Measurements from ENCODE around the gene SMG1.

The SMG1 gene

DNA sequence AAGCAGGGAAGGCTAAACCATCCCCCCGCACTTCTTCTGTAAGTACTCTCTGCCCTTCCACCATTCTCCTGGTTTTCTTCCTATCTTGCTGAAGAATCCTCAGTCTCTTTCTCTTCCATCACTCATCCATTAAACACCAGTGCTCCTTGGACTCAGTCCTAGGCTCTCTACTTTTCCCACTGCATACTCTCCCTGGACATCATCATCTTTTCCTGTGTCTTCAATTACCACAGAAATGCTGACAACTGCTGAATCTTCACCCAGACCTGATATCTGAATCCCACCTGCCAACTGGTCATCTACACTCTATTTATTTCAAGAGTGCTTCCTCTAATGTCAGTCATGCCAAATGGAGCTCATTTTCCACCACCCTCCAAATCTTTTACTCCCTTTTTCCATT lies 71.0 kb downstream of the SMG1 start:
- TF ChIP-seq, protein P1, sequence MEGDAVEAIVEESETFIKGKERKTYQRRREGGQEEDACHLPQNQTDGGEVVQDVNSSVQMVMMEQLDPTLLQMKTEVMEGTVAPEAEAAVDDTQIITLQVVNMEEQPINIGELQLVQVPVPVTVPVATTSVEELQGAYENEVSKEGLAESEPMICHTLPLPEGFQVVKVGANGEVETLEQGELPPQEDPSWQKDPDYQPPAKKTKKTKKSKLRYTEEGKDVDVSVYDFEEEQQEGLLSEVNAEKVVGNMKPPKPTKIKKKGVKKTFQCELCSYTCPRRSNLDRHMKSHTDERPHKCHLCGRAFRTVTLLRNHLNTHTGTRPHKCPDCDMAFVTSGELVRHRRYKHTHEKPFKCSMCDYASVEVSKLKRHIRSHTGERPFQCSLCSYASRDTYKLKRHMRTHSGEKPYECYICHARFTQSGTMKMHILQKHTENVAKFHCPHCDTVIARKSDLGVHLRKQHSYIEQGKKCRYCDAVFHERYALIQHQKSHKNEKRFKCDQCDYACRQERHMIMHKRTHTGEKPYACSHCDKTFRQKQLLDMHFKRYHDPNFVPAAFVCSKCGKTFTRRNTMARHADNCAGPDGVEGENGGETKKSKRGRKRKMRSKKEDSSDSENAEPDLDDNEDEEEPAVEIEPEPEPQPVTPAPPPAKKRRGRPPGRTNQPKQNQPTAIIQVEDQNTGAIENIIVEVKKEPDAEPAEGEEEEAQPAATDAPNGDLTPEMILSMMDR (conservative IDR thresholded peaks at IDR 0.05), result no peak
- TF ChIP-seq ZFX (IDR thresholded peaks at IDR 0.05), result no peak
- no peak overlapping the region for H3K27ac ChIP-seq

GRCh38 chr16:18853694-18854093 lies 72.5 kb downstream of the SMG1 start:
- TF ChIP-seq, protein P1 (conservative IDR thresholded peaks at IDR 0.05), result no peak
- no peak for TF ChIP-seq ZFX (IDR thresholded peaks at IDR 0.05)
- no peak overlapping the region for H3K27ac ChIP-seq

DNA sequence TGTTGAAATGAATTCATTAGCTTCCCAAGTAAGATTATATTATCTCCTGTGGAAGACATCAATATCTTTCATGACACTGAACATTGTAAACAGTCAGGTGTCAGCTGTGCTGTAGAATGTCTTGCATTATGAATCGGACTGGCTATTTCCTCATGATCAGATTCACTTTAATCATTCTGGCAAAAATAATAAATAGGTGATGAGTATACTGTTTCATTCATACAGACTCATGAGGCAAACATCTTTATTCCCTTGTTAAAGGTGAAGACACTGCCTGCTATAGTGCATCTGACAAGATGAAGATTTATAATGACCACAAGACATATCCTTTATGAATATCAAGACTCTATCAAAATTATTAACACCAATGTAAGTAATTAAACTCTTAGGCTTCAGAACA lies 73.6 kb downstream of the SMG1 start:
- TF ChIP-seq ZFX (IDR thresholded peaks at IDR 0.05), result no peak
- TF ChIP-seq, protein P1 (conservative IDR thresholded peaks at IDR 0.05), result no peak
- no peak overlapping the region for H3K27ac ChIP-seq

DNA sequence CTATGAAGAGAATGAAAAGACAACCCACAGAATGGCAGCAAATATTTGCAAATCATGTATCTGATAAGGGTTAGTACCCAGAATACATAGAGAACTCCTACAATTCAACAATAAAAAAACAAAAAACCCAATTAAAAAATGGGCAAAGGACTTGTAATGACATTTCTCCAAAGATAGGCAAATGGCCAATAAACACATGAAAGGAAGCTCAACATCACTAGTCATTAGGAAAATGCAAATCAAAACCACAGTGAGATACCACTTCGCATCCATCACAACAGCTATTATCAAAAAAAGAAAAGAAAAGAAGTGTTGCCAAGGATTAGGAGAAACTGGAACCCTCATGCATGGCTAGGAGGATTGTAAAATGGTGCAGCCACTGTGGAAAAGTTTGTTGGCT lies 79.8 kb downstream of the SMG1 start:
- H3K27ac ChIP-seq, result no peak overlapping the region
- TF ChIP-seq, protein P1 (conservative IDR thresholded peaks at IDR 0.05), result no peak
- no peak for TF ChIP-seq ZFX (IDR thresholded peaks at IDR 0.05)

GRCh38 chr16:18842565-18842964 lies 83.6 kb downstream of the SMG1 start:
- TF ChIP-seq, protein P1 (conservative IDR thresholded peaks at IDR 0.05), result no peak
- no peak for TF ChIP-seq ZFX (IDR thresholded peaks at IDR 0.05)

DNA sequence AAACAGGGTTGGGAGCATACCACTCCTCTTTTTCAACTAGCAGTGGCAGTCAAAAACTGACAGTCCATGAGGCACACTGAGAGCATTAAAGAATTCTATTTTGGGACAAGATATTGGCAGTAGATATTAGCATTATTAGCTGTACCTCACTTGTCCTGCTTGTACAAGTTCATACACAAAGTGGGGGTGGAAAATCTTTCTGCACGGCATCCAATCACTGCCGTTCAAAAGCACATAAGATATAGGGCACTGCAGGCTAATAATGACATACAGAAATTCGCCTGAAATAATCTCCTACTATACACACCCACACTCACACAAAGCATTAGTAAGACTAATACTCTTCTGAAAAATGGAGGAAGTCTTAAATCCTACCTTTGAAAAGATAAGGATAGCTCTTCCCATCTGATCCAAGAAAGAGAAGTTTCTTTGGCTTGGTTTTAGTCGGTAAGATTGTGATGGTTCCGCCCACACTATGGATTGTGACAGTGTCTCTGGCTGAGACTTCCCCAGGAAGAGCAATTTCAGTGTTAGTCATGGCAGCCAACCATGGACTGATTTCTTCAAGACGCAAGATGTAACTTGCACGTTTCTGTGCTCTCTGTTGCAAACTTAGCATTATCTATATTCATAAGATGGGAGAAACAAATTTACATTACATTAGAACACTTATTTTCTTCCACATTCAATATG lies 84.2 kb downstream of the SMG1 start:
- no peak overlapping the region for H3K27ac ChIP-seq
- TF ChIP-seq, protein P1 (conservative IDR thresholded peaks at IDR 0.05), result no peak
- TF ChIP-seq ZFX (IDR thresholded peaks at IDR 0.05), result no peak

More at GRCh38 chr16:18842565-18842964, 83.6 kb downstream of the SMG1 start:
- no peak overlapping the region for H3K27ac ChIP-seq

GRCh38 chr16:18839555-18839954 lies 86.7 kb downstream of the SMG1 start:
- TF ChIP-seq ZFX (IDR thresholded peaks at IDR 0.05), result no peak
- TF ChIP-seq, protein P1 (conservative IDR thresholded peaks at IDR 0.05), result no peak
- H3K27ac ChIP-seq, result no peak overlapping the region

Measured in C4-2B (cell line).